GM12873 (cell line): ENCODE data around the gene ISG20L2.

Experiments
- TF ChIP-seq, protein P1 (sequence below): IDR thresholded peaks from 2 replicates; pipeline ENCODE4 v1.5.1; 2012; ENCODE audit warnings: low read depth, mild to moderate bottlenecking, moderate library complexity, low read length, control low read depth; ENCODE audit not compliant: insufficient read depth; ENCODE audit errors: missing control alignments

ISG20L2 gene

DNA sequence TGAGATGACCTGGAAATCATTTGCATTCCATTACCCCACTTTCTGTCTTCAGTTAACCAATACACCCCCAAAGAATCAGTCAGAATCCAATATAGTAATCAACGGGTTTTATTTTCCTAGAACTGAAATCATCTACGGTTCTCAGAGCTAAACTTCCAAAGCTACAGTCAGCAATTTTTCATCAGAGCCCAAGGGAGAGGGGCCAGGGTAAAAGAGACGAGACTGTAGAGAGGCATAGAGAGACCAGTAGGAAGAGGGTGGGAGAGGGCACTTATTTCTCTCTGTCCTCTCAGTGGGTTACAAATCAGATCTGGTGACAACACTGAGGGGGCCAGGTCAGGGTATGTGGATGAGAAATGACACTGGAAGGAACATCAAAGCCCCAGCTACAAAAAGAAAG lies 13.5 kb upstream of the ISG20L2 start:
- TF ChIP-seq, protein P1, sequence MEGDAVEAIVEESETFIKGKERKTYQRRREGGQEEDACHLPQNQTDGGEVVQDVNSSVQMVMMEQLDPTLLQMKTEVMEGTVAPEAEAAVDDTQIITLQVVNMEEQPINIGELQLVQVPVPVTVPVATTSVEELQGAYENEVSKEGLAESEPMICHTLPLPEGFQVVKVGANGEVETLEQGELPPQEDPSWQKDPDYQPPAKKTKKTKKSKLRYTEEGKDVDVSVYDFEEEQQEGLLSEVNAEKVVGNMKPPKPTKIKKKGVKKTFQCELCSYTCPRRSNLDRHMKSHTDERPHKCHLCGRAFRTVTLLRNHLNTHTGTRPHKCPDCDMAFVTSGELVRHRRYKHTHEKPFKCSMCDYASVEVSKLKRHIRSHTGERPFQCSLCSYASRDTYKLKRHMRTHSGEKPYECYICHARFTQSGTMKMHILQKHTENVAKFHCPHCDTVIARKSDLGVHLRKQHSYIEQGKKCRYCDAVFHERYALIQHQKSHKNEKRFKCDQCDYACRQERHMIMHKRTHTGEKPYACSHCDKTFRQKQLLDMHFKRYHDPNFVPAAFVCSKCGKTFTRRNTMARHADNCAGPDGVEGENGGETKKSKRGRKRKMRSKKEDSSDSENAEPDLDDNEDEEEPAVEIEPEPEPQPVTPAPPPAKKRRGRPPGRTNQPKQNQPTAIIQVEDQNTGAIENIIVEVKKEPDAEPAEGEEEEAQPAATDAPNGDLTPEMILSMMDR: no peak

DNA sequence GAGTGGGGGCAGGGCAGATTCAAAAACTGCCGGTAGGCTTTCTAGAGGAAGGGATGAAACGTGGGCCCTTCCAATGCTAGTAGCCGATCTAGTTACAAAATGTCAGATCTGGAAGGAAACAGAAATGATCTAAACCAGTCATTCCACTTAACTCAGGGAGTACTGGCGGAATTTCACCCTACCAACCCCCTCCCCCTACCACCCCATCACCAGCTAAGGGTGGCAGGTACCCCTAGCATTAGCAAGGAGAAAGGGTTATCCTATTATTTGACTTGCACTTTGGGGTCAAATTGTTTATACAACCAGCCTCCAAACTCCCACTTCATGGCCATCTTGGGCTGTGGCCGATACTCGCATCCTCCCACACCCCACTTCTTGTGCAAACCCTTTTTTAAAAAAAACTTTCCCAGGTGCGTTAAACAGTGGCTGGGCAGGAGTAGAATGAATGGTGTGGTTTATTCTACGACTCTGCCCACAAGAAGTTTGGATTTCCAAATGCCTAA lies 13.0 kb upstream of the ISG20L2 start:
- TF ChIP-seq, protein P1: no peak

DNA sequence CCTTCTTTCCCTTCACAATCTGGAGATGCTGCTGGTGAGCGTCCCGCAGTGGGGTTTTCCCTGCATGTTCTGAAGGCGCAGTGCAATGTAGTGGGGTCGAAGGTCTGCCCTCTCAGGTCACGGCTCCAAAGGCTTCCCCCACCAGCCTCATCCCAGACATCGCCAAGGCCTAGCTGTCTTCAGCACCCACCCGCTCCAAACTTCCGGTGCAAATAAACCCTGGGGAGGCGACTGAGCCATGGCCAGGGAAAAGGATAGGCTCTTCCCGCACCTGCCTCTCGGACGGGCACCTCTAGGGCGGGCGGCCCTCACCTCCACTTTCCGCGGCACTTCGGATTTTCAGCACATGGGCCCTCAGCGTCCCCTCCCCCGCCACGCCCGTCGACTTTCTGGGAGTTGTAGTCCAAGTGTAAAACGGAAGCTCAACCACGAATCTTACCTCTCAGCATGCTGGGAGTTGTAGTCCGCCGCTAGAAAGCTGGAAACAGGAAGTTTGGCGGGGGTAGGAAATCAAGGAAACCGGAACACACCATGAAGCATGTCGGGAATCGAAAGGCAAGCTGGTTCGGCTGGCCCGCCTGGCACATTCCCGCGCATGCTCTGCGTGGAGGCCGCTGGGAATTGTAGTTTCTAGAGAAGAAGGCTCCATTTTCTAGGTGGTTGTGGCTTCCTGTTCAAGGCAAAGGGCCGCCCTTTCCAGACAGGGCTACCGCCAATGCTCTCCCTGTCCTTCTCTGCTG lies 12.3 kb upstream of the ISG20L2 start, which contains the start of gene MRPL24:
Gene MRPL24 (minus strand): TSS at position 348 of the 740 bp plus-strand sequence. CDS start 2,384 bp downstream, outside the sequence.
- TF ChIP-seq, protein P1: no peak

DNA sequence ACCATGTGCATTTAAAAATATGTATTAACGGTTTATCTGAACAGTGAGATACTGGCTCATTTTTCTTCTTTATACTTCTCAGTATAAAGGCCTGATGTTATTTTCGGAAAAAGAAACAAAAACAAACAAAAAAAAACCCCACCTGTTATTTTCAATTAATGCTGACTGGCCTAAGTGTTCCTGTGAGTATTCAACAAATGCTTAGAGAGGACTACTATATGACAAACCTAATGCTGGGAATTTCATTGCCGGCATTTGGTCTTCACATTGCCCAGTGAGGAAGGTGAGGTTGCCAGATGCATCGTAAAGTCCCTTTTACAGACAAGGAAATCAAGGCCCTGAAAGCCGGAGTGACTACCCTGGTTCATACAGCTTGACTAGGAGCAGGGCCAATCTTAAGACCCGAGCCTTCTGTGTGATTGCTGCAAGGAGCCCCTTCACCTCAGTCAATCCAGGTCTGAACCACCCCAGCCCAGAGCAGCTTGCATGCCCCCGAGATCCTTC lies 11.7 kb upstream of the ISG20L2 start:
- TF ChIP-seq, protein P1: no peak

DNA sequence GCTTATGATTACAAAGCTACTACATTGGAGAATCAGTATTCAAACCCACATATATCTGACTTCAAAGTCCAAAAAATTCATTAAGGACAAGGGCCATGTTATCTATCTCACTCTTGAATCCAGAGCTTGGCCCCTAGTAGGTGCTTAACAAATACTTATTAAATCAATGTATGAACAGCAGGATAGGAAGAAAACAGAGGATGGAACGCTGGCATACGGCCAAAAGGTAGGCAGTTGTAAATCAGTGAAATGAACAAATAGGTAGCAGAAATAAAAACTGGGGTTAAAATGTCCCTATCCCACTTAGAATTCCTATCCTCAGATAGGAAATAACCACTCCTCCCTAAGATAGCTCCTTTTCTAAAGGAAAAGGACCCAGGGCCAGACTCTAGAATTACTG lies 10.3 kb upstream of the ISG20L2 start:
- TF ChIP-seq, protein P1: no peak

DNA sequence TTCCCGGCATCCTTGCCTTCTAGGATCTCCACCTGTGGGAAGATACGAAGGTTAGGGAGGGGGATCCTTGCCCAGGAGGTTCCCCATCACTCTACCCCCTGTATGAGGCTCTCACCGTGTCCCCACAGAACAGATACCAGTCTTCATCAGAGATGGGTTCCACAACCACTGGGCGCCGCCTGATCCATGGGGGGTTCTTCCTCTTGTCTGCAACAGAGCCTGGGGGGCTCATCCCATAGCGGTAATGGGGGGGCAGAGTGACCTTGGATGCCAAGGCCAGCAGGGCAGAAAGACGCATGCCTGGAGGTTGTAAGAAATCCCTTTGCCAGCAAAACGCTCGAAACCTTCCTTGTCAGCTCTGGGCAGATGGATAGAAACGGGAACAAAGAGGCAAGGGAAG lies 9.8 kb upstream of the ISG20L2 start:
- TF ChIP-seq, protein P1: no peak

DNA sequence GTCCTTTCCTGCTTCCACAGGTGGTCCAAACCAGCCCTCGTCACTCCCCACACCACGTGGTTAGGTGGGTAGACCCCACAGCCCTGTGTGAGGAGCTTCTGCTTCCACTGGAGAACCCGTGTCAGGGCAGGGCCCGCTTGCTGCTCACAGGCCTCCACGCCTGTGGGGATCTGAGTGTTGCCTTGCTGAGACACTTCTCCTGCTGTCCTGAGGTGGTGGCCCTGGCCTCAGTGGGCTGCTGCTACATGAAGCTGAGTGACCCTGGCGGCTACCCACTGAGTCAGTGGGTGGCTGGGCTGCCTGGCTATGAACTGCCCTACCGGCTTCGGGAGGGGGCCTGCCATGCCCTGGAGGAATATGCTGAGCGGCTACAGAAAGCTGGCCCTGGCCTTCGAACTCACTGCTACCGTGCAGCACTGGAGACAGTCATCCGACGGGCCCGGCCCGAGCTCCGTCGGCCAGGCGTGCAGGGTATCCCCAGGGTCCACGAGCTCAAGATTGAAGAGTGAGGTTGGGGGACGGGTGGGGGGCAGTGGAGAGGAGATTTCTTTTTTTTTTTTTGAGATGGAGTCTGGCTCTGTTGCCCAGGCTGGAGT lies 5.5 kb upstream of the ISG20L2 start:
- TF ChIP-seq, protein P1: no peak
